T-helper 9 cell (primary cell): Measurements from ENCODE around the gene RIMS1.

ENCODE experiments used
- DNase-seq: peaks from one replicate; pipeline ENCODE4 v3.0.0-alpha.2; 2020

RIMS1 gene

DNA sequence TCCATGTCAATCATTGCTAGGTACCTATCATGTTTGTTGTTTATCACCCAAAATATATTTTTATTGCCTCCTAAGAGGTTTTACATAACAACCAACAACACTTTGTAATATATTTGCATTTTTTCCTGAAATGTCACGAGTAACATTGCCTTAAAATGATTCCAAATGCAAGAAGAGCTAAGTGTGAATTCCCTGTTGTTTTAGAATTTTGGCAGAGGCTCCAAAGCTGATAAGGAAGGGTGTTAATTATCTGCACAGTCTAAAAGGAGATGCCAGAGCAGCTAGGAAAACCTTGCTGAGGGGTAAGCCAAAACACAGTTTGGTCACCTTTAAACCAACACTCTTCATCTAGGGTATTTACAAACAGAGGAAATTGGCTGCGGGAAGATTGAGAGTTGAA is 533.6 kb downstream of the RIMS1 start:
- DNase-seq, result no peak

DNA sequence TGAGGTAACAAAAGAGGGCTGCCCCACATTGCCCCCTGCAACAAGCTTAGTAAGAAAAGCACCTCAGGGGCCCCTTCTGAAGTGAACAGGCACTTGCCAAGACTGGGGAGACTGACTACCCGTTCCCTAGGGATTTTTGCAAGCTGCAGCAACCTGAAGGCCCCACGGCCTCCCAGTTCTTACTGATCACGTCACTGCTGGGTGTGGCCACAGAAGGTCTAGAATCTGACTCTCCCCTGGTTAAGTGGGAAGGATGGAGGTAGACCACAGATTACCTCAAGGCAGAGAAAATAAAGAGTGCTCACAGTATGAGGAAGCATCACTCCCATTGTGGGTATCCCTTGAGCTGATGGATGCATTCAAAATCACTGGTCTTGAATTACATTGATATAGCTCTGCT is 534.1 kb downstream of the RIMS1 start:
- DNase-seq, result no peak

DNA sequence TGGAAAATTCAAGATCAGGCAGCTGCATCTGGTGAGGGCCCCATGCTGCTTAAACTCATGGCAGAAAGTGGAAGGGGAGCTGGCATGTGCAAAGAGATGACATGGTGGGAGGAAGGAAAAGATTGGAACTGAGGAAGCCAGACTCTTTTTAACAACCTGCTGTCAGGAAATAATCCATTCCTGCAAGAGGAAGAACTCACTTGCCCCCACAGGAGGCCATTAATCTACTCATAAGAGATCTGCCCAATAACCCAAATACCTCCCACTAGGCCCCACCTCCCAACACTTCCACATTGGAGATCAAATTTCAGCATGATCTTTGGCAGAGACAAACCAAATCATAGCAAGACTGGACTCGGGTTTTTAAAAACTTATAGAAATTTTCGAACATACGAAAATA is 535.0 kb downstream of the RIMS1 start:
- no peak for DNase-seq

DNA sequence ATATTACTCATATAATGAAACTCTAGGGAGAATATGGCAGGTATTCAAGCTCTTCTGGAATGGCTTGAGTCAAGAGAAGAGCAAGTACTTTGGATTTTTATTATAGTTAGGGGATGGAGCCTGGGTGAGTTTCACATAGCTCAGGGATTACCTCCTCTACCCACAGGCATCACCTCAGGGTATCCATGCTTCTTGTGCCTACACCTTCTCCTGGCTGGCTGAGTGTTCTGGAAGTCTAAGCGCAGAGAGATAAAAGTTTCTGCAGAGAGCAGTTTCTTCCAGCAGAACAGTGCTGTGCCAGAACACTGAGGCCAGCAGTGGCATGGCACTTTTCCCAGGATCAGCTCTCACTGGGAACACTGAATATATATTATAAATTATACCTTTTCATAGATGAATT is 535.8 kb downstream of the RIMS1 start:
- DNase-seq, result no peak

DNA sequence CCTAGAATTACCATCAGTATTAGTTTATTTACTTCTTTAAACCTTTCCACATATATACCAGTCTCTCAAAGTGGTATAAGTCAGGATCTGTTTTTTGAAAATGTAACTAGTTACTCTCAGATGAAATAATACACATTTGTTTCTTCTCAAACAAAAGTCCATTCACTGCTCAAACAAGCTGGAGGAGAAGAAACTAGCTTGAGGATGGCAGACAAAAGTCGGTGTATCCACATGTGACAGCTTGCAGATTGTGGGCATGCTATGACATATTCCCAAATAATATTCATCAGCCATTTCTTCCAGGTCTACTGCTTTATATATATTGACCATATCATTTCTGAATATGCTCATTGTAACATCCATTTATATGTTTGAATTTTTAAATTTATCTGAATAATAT is 538.1 kb downstream of the RIMS1 start:
- no peak for DNase-seq

DNA sequence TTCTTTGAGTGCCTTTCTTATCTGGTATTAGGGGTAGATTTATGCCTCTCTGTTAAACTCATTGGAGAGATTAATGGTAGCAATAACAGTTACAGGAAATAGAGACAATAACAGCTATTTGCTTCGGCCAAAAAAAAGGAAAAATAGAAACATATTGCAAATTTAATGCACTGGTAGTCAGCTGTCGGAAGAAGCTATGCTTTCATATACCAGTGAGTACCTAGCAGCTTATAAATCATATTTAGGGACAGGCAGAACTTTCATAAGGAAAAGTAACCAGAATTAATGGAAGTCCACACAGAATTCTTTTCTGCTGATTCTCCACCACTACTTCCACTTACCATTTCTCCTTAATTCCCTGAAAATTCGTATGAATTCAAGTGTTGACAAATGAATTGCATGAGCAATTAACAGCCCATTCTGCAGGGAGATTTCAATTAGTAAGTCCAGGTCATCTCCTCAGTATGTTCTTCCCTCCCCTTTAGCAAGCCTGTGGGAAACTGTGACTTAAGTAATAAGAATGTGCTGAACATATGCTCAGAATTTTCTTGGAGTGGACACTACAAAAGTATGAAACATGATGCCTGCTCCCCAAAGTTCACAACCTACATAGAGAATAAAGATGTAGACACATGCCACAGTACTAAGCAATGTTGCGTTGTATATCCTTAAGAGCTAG is 538.8 kb downstream of the RIMS1 start:
- DNase-seq, result no peak

DNA sequence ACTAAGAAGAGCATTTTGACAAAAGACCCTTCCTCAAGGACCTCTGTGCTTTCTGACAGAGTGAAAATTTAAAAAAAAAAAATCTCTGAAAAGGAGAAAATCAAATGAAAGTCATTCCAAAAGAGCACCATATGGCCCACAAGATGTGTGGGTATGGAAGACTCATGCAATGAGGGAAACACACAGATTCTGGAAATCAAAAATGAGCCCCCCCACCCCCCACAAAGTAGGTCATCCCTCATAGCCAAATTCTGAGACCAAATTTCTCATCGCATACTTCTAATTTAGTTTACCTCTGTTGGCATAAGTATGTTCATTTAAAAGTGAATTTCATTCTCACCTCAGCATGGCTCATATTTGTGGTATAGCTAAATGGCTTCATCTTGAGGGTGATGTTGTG is 554.3 kb downstream of the RIMS1 start:
- no peak for DNase-seq

DNA sequence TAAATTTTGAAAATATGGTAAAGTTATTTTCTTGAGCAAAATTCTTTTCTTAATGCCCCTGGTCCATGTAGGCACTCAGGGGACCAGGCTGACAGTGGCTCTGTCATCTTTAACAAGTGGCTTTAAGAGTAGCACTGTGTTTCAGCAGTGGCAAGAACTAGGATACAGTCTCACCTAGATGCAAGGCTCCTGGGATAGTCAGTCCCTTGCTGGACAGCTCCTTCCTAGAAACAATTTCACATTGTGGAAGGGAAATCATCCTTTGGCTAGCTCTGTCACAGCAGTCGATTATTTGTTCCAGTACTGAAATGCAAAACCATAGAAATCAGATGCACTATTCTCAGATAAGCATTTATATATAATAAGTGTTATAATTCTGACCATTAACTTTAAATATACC is 560.1 kb downstream of the RIMS1 start:
- no peak for DNase-seq
